CD4-positive, CD25-positive, alpha-beta regulatory T cell (primary cell): ENCODE data around the gene DNALI1. TPM values are rescaled to one million over a fixed set of nuclear protein-coding genes. Genes with fewer than 3 reads are reported as not detected.
"Not testable (repeated sequence)": the region's sequence is repeated elsewhere in the genome, so short reads cannot be mapped to it uniquely, and the experiment has no call there.

Source experiments
- ATAC-seq, 2 donors: fragments of 150-1000 bp; cut with Tn5 transposase; one replicate each; pipeline ENCODE4 v1.10.0; 2021; ENCODE audit warnings: low read depth in 2 of 2, moderate number of reproducible peaks in 2 of 2, moderate library complexity in 1 of 2
- DNase-seq, 3 donors: peaks; one replicate each; pipeline versions ENCODE4 v3.0.0 to v3.0.0-alpha.2; 2012 to 2022; ENCODE audit warnings: mixed read lengths in 1 of 3
- H3K27ac ChIP-seq: one replicate; pipeline ENCODE4 v1.7.0; 2013; ENCODE audit warnings: mild to moderate bottlenecking, low read length; ENCODE audit not compliant: insufficient read depth, poor library complexity, severe bottlenecking
- H3K27me3 ChIP-seq: one replicate; pipeline ENCODE4 v1.7.0; 2013; ENCODE audit warnings: low read length; ENCODE audit not compliant: control insufficient read depth, insufficient read depth
- H3K36me3 ChIP-seq: one replicate; pipeline ENCODE4 v1.7.0; 2013; ENCODE audit warnings: mild to moderate bottlenecking, low read length, moderate library complexity; ENCODE audit not compliant: control insufficient read depth, insufficient read depth
- H3K4me1 ChIP-seq: 2 replicates; pipeline ENCODE4 v1.7.0; 2013; ENCODE audit warnings: mild to moderate bottlenecking, low read length; ENCODE audit not compliant: insufficient read depth, control insufficient read depth, poor library complexity, severe bottlenecking
- H3K4me3 ChIP-seq: one replicate; pipeline ENCODE4 v1.7.0; 2013; ENCODE audit warnings: low read depth, mild to moderate bottlenecking, low read length, moderate library complexity
- H3K9me3 ChIP-seq, 2 experiments: 1 replicate in 1 of 2; 2 replicates in 1 of 2; pipeline ENCODE4 v1.7.0; 2013; ENCODE audit warnings: low read length in 2 of 2, mild to moderate bottlenecking in 1 of 2, moderate library complexity in 1 of 2; ENCODE audit not compliant: control insufficient read depth in 2 of 2
- H3K27ac Mint-ChIP-seq, 3 donors: one replicate each; pipeline ENCODE4 v1.8.0; 2020 to 2022; ENCODE audit warnings: mild to moderate bottlenecking in 3 of 3, mixed read lengths in 3 of 3, moderate library complexity in 2 of 3
- H3K27me3 Mint-ChIP-seq: one replicate; pipeline ENCODE4 v1.8.0; 2022; ENCODE audit warnings: mild to moderate bottlenecking, mixed read lengths
- H3K36me3 Mint-ChIP-seq: one replicate; pipeline ENCODE4 v1.8.0; 2020; ENCODE audit warnings: mixed read lengths
- H3K4me1 Mint-ChIP-seq, 4 donors: one replicate each; pipeline ENCODE4 v1.8.0; 2020 to 2022; ENCODE audit warnings: mixed read lengths in 4 of 4, mild to moderate bottlenecking in 1 of 4
- H3K4me3 Mint-ChIP-seq, 4 donors: one replicate each; pipeline ENCODE4 v1.8.0; 2020 to 2022; ENCODE audit warnings: mild to moderate bottlenecking in 4 of 4, mixed read lengths in 4 of 4, moderate library complexity in 3 of 4
- H3K9me3 Mint-ChIP-seq, 7 donors: one replicate each; pipeline ENCODE4 v1.8.0; 2020 to 2022; ENCODE audit warnings: mixed read lengths in 7 of 7, mild to moderate bottlenecking in 3 of 7, moderate library complexity in 2 of 7
- polyA plus RNA-seq, 4 donors: library from polyadenylated mRNA; unstranded; fragments of 300-500 nt; fragmentation: Illumina TruSeq; gene quantifications; one replicate each; pipeline ENCODE4 v1.2.3, GENCODE V29; 2021
- total RNA-seq: library from RNA; stranded (reverse); gene quantifications from one replicate; pipeline ENCODE4 v1.2.3, GENCODE V29; 2022

Gene DNALI1
- total and polyA plus RNA-seq, 5 donors from 2014 or later = 0.22 to 0.32 (median 0.25) TPM; not detected in 2

DNA sequence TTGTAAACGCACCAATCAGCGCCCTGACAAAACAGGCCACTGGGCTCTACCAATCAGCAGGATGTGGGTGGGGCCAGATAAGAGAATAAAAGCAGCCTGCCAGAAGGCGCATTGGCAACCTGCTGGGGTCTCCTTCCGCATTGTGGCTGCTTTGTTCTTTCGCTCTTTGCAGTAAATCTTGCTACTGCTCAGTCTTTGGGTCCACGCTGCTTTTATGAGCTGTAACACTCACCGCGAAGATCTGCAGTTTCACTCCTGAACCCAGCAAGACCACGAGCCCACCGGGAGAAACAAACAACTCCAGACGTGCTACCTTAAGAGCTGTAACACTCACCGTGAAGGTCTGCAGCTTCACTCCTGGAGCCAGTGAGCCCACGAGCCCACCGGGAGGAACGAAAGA is 37.8 kb upstream of the DNALI1 start:
- H3K4me1 Mint-ChIP-seq = peaks cover 10 to 27% (median 20%) of the 10 kb centered on the region in 4 donors
- not testable (repeated sequence) for H3K36me3 Mint-ChIP-seq, H3K9me3 ChIP-seq, H3K36me3 ChIP-seq, H3K27ac ChIP-seq, H3K9me3 Mint-ChIP-seq, ATAC-seq, H3K4me1 ChIP-seq, H3K27me3 ChIP-seq, H3K27me3 Mint-ChIP-seq
- DNase-seq = peak; percentile 44 to 60 (median 58)
- peak overlapping the region; percentile 89 to 93 (median 92) for H3K4me3 Mint-ChIP-seq
- H3K4me3 ChIP-seq = peak overlapping the region; percentile 58
- H3K27ac Mint-ChIP-seq = peak overlapping the region; percentile 87 to 92 (median 89)

DNA sequence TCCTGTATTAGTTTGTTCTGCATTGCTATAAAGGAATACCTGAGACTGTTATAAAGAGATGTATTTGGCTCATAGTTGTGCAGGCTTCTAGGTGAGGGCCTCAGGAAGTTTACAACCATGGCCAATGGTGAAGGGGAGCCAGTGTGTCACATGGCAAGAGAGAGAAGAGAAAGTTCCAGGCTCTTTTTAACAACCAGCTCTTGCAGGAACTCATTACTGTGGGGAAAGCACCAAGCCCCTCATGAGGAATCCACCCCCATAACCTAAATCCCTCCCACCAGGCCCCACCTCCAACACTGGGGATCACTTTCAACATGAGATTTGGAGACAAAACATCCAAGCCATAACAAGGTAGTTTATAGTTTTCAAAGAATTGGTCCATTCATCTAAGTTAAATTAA is 37.1 kb upstream of the DNALI1 start:
- DNase-seq = peak in 1 of 3 donors; percentile 14
- Mint-ChIP-seq H3K36me3 (no peaks in the 10 kb centered on the region), H3K27me3 (no peaks in the 10 kb centered on the region), H3K4me3 (peak overlapping the region; percentile 89 to 93 (median 92)), H3K9me3 (peaks cover 0 to 2% (median 0%) of the 10 kb centered on the region in 7 donors), H3K27ac (peak overlapping the region; percentile 23 to 89 (median 87)), H3K4me1 (peaks cover 10 to 27% (median 18%) of the 10 kb centered on the region in 4 donors)
- no peak overlapping the region for H3K27ac ChIP-seq
- peak overlapping the region; percentile 47 for H3K4me3 ChIP-seq
- no peaks in the 10 kb centered on the region for H3K27me3 ChIP-seq
- H3K9me3 ChIP-seq = no peaks in the 10 kb centered on the region
- peaks cover 5% of the 10 kb centered on the region for H3K4me1 ChIP-seq
- ATAC-seq = no peak
- H3K36me3 ChIP-seq = no peaks in the 10 kb centered on the region

DNA sequence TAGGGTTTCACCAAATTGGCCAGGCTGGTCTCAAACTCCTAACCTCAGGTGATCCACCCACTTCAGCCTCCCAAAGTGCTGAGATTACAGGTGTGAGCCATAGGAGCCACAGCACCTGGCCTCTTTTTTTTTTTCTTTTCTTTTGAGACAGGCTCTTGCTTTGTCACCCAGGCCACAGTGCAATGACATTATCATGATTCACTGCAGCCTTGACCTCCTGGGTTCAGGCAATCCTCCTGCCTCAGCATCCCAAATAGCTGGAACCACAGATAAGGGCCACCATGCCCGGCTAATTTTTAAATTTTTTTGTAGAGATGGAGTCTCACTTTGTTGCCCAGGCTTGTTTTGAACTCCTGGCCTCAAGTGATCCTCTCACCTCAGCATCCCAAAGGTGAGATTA is 26.9 kb upstream of the DNALI1 start:
- H3K9me3 ChIP-seq, H3K4me1 ChIP-seq, H3K4me3 ChIP-seq, ATAC-seq, H3K36me3 Mint-ChIP-seq, H3K27me3 ChIP-seq, H3K4me1 Mint-ChIP-seq, H3K36me3 ChIP-seq, H3K27me3 Mint-ChIP-seq, H3K27ac Mint-ChIP-seq, DNase-seq, H3K9me3 Mint-ChIP-seq, H3K4me3 Mint-ChIP-seq, H3K27ac ChIP-seq: not testable (repeated sequence)

DNA sequence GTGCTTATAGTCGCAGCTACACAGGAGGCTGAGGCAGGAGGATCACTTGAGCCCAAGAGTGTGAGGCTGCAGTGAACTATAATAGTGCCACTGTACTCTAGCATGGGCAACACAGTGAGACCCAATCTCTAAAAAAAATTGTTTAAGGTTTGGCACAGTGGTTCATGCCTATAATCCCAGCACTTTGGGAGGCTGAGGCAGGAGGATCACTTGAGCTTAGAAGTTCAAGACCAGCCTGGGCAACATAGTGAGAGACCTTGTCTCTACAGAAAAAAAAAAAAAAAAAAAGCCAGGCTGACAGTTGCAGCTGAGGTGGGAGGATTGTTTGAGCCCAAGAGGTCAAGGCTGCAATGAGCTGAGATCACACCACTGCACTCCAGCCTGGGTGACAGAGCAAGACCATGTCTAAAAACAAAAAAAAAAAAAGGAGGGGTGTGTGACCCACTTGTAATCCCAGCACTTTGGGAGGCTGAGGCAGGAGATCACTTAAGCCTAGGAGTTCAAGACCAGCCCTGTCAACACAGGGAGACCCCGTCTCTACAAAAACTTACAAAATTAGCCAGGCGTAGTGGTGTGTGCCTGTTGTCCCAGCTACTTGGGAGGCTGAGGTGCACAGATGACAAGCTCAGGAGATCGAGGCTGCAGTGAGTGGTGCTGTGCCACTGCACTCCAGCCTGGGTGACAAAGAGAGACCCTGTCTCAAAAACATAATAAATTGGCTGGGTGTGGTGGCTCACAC is 24.2 kb upstream of the DNALI1 start:
- H3K4me3 ChIP-seq, H3K27me3 ChIP-seq, ATAC-seq, H3K9me3 ChIP-seq, H3K27me3 Mint-ChIP-seq, DNase-seq, H3K9me3 Mint-ChIP-seq, H3K4me1 ChIP-seq, H3K27ac ChIP-seq: not testable (repeated sequence)
- Mint-ChIP-seq H3K4me1 (peaks cover 0 to 15% (median 10%) of the 10 kb centered on the region in 4 donors), H3K27ac (peak overlapping the region in 1 of 3 donors; percentile 36), H3K36me3 (peaks cover 21% of the 10 kb centered on the region), H3K4me3 (peak overlapping the region in 1 of 4 donors; percentile 47)
- peaks cover 18% of the 10 kb centered on the region for H3K36me3 ChIP-seq

DNA sequence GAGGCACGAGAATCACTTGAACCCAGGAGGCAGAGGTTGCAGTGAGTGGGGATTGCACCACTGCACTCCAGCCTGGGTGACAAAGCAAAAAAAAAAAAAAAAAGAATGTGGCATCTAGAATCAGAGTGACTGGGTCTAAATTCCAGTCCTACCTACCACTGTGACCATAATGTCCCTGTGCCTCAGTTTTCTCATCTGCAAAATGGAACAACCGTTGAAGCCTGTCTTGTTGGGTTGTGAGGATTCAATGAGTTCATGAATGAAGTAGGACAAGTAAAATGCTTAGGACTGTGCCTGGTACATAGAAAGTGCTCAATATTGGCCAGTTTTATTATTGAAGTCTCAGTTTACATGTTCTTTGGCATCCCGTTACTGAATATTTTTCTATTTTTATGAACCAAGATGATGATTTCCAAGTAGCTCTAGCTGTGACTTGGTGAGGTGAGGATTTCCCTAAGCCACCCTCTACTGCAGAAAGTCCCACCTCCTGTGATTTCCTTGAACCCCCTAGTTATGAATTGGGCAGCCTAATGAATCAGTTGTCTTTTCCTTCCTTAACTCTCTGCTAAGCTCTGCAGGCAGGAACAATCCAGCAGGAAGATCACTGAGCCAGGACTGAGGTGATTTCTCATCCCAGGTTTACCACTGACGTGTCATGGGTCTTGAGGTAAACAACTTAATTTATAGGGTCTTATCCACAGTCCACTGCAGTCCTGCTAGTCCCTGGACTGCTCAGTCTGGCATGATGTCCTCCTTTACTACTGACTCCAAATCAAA is 23.2 kb upstream of the DNALI1 start:
- no peaks in the 10 kb centered on the region for H3K9me3 Mint-ChIP-seq
- no peaks in the 10 kb centered on the region for H3K27me3 Mint-ChIP-seq
- Histone ChIP-seq H3K4me1 (no peaks in the 10 kb centered on the region), H3K36me3 (peaks cover 26% of the 10 kb centered on the region), H3K27ac (no peak overlapping the region), H3K4me3 (no peak overlapping the region), H3K27me3 (no peaks in the 10 kb centered on the region), H3K9me3 (no peaks in the 10 kb centered on the region)
- no peak for DNase-seq
- ATAC-seq = no peak
- H3K36me3 Mint-ChIP-seq = peaks cover 28% of the 10 kb centered on the region
- no peak overlapping the region for H3K4me3 Mint-ChIP-seq
- H3K27ac Mint-ChIP-seq = no peak overlapping the region
- H3K4me1 Mint-ChIP-seq = peaks cover 0 to 19% (median 12%) of the 10 kb centered on the region in 4 donors

DNA sequence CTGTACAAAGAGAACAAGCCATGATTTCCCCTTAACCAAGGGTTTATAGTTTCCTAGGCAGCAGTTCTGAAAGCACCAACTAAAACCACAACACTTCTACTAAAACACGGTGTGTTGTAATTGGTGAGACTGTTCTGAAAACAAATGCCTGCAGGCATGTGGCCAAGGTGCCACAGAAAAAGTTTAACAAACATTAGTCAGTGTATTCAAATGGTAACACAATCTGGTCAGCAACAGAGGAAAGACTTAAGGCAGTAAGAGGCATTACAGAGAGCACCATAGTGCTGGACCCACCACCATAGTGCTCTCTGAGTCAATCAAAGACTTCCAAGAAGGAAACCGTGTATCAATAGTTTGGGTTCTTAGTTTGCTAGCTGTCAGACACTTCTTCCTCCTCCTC is 19.4 kb upstream of the DNALI1 start:
- Mint-ChIP-seq H3K4me1 (peaks cover 0 to 21% (median 14%) of the 10 kb centered on the region in 4 donors), H3K27me3 (no peaks in the 10 kb centered on the region), H3K9me3 (no peaks in the 10 kb centered on the region), H3K27ac (no peak overlapping the region), H3K4me3 (no peak overlapping the region), H3K36me3 (peaks cover 40% of the 10 kb centered on the region)
- Histone ChIP-seq H3K27ac (no peak overlapping the region), H3K9me3 (no peaks in the 10 kb centered on the region), H3K27me3 (no peaks in the 10 kb centered on the region), H3K4me1 (no peaks in the 10 kb centered on the region), H3K36me3 (peaks cover 63% of the 10 kb centered on the region), H3K4me3 (no peak overlapping the region)
- no peak for DNase-seq
- ATAC-seq = no peak

DNA sequence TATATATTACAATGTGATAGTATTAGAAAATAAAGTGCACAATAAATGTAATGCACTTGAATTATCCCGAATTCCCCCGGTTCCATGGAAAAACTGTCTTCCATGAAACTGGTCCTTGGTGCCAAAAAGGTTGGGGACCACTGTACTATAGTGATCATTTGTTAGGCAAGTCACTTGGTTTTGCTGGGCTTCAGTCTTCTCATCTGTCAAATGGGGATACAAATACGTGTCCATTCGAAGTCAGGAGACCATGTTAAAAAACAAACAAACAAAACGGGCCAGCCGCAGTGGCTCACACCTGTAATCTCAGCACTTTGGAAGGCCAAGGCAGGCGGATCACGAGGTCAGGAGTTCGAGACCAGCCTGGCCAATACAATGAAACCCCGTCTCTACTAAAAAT is 17.6 kb upstream of the DNALI1 start:
- H3K36me3 Mint-ChIP-seq = peaks cover 44% of the 10 kb centered on the region
- H3K27ac ChIP-seq, H3K9me3 ChIP-seq, H3K4me1 ChIP-seq, H3K9me3 Mint-ChIP-seq, H3K27me3 Mint-ChIP-seq, H3K4me3 ChIP-seq, H3K27me3 ChIP-seq, ATAC-seq, H3K27ac Mint-ChIP-seq, H3K4me3 Mint-ChIP-seq, DNase-seq: not testable (repeated sequence)
- H3K4me1 Mint-ChIP-seq = peaks cover 7 to 20% (median 13%) of the 10 kb centered on the region in 4 donors
- peaks cover 70% of the 10 kb centered on the region for H3K36me3 ChIP-seq
